CD4-positive, alpha-beta T cell (primary cell): ENCODE data around the gene TIMM23. TPM values are rescaled to one million over a fixed set of nuclear protein-coding genes. Genes with fewer than 3 reads are reported as not detected.
A peak's percentile ranks its signal among the peaks of the same experiment; 100 is the strongest.
"Not testable (repeated sequence)": the region's sequence is repeated elsewhere in the genome, so short reads cannot be mapped to it uniquely, and the experiment has no call there.

Experiments used
- ATAC-seq: fragments of 200-7000 bp; cut with Tn5 transposase; one replicate; pipeline ENCODE4 v1.10.0; 2022; ENCODE audit warnings: mild to moderate bottlenecking; ENCODE audit not compliant: poor library complexity
- CTCF ChIA-PET: fragments of 350-600 bp; sonication (Branson Sonifier 250); formaldehyde crosslinking; loops from one replicate; lab custom pipeline; 2021; ENCODE audit warnings: antibody characterized with exemption, inconsistent platforms; lab: Charles Lee
- POLR2A ChIA-PET: fragments of 350-600 bp; sonication (Branson Sonifier 250); formaldehyde crosslinking; loops from one replicate; lab custom pipeline; 2021; ENCODE audit warnings: antibody characterized with exemption, inconsistent platforms; lab: Charles Lee
- DNase-seq, 14 experiments: peaks; one replicate each; pipeline ENCODE4 v3.0.0-alpha.2; 2013 to 2020; ENCODE audit warnings: mixed read lengths in 2 of 14
- H3K27ac ChIP-seq, 2 donors: one replicate each; pipeline versions ENCODE4 v1.5.1 to v1.7.0; 2013; ENCODE audit warnings: low read length in 2 of 2, low read depth in 1 of 2, mild to moderate bottlenecking in 1 of 2
- H3K27me3 ChIP-seq, 2 experiments: 1 replicate in 1 of 2; 2 replicates in 1 of 2; pipeline versions ENCODE4 v1.6.1 to v1.7.0; 2013; ENCODE audit warnings: low read length in 2 of 2, control low read depth in 1 of 2, mild to moderate bottlenecking in 1 of 2, moderate library complexity in 1 of 2; ENCODE audit not compliant: insufficient read depth in 2 of 2, control insufficient read depth in 1 of 2
- H3K36me3 ChIP-seq: one replicate; pipeline ENCODE4 v1.6.1; 2013; ENCODE audit warnings: low read length, control low read depth; ENCODE audit not compliant: insufficient read depth
- H3K4me1 ChIP-seq: one replicate; pipeline ENCODE4 v1.6.1; 2013; ENCODE audit warnings: low read length, control low read depth; ENCODE audit not compliant: insufficient read depth
- H3K4me3 ChIP-seq: one replicate; pipeline ENCODE4 v1.5.1; 2013; ENCODE audit warnings: mild to moderate bottlenecking, low read length, moderate library complexity
- H3K9me3 ChIP-seq, 2 experiments: 1 replicate in 1 of 2; 2 replicates in 1 of 2; pipeline versions ENCODE4 v1.6.1 to v1.7.0; 2013; ENCODE audit warnings: low read length in 2 of 2, mild to moderate bottlenecking in 2 of 2, control low read depth in 1 of 2, moderate library complexity in 1 of 2; ENCODE audit not compliant: control insufficient read depth in 1 of 2, insufficient read depth in 1 of 2
- H3K27ac Mint-ChIP-seq: one replicate; pipeline ENCODE4 v1.8.0; 2020; ENCODE audit warnings: mixed read lengths
- H3K27me3 Mint-ChIP-seq: one replicate; pipeline ENCODE4 v1.8.0; 2021; ENCODE audit warnings: mixed read lengths
- H3K36me3 Mint-ChIP-seq: one replicate; pipeline ENCODE4 v1.8.0; 2021; ENCODE audit warnings: low read depth, mixed read lengths
- H3K4me1 Mint-ChIP-seq: one replicate; pipeline ENCODE4 v1.8.0; 2021; ENCODE audit warnings: low read depth, mixed read lengths
- H3K4me3 Mint-ChIP-seq: one replicate; pipeline ENCODE4 v1.8.0; 2020; ENCODE audit warnings: mild to moderate bottlenecking, mixed read lengths
- H3K9me3 Mint-ChIP-seq: one replicate; pipeline ENCODE4 v1.8.0; 2020; ENCODE audit warnings: mixed read lengths
- intact Hi-C, 2 experiments: fragments of 100-400 bp; cut with DNase I in 1 of 2; cut with micrococcal nuclease in 1 of 2; formaldehyde crosslinking; loops; one replicate each; pipeline versions ENCODE4 v1.15.1 to v1.9.0; 2023 to 2025; cut with DNase I, micrococcal nuclease
- total RNA-seq, 174 experiments: library from RNA in 2 of 174; stranded (reverse) in 2 of 174; gene quantifications; one replicate each; pipeline ENCODE4 v1.2.3 and lab custom pipeline; 2021 to 2026

TIMM23 gene
- total RNA-seq, 2 experiments from 2014 or later: 32.2 to 32.9 TPM

- H3K4me3 ChIP-seq, H3K4me1 Mint-ChIP-seq, H3K27me3 Mint-ChIP-seq, H3K27ac Mint-ChIP-seq, H3K27me3 ChIP-seq, H3K9me3 Mint-ChIP-seq, H3K9me3 ChIP-seq, ATAC-seq, H3K4me1 ChIP-seq, DNase-seq, H3K4me3 Mint-ChIP-seq, H3K36me3 ChIP-seq, POLR2A ChIA-PET, H3K27ac ChIP-seq, CTCF ChIA-PET, intact Hi-C loops: not testable (repeated sequence)
- peaks cover 31% of the 10 kb centered on the region for H3K36me3 Mint-ChIP-seq
Measured at GRCh38 chr10:45947363-45947762, 24.9 kb upstream of the TIMM23 start.

- ATAC-seq, H3K4me1 ChIP-seq, POLR2A ChIA-PET, H3K27ac ChIP-seq, H3K27me3 ChIP-seq, H3K9me3 ChIP-seq, DNase-seq, H3K4me3 ChIP-seq, H3K4me3 Mint-ChIP-seq, H3K4me1 Mint-ChIP-seq, H3K27ac Mint-ChIP-seq, H3K9me3 Mint-ChIP-seq, intact Hi-C loops, H3K27me3 Mint-ChIP-seq, CTCF ChIA-PET: not testable (repeated sequence)
- H3K36me3 Mint-ChIP-seq: peaks cover 36% of the 10 kb centered on the region
- H3K36me3 ChIP-seq: peaks cover 11% of the 10 kb centered on the region
Measured at GRCh38 chr10:45948801-45949200, 23.5 kb upstream of the TIMM23 start.

GRCh38 chr10:45954367-45954766 lies 17.9 kb upstream of the TIMM23 start:
- H3K9me3 Mint-ChIP-seq, H3K36me3 ChIP-seq, H3K27ac ChIP-seq, H3K9me3 ChIP-seq, DNase-seq, H3K4me3 ChIP-seq, ATAC-seq, CTCF ChIA-PET, H3K27ac Mint-ChIP-seq, H3K4me1 ChIP-seq, H3K4me1 Mint-ChIP-seq, H3K27me3 Mint-ChIP-seq, H3K27me3 ChIP-seq, POLR2A ChIA-PET, intact Hi-C loops, H3K4me3 Mint-ChIP-seq: not testable (repeated sequence)
- H3K36me3 Mint-ChIP-seq: peaks cover 13% of the 10 kb centered on the region

- DNase-seq, H3K27ac Mint-ChIP-seq, POLR2A ChIA-PET, H3K4me3 ChIP-seq, H3K4me1 ChIP-seq, H3K27ac ChIP-seq, intact Hi-C loops, H3K27me3 Mint-ChIP-seq, ATAC-seq, CTCF ChIA-PET, H3K4me1 Mint-ChIP-seq, H3K27me3 ChIP-seq, H3K9me3 ChIP-seq, H3K9me3 Mint-ChIP-seq, H3K36me3 ChIP-seq, H3K4me3 Mint-ChIP-seq: not testable (repeated sequence)
- peaks cover 14% of the 10 kb centered on the region for H3K36me3 Mint-ChIP-seq
Measured at GRCh38 chr10:45956634-45957033, 15.7 kb upstream of the TIMM23 start.

- H3K9me3 Mint-ChIP-seq, H3K4me1 Mint-ChIP-seq, H3K36me3 ChIP-seq, H3K27me3 ChIP-seq, H3K27ac Mint-ChIP-seq, POLR2A ChIA-PET, intact Hi-C loops, H3K4me3 Mint-ChIP-seq, ATAC-seq, CTCF ChIA-PET, H3K4me1 ChIP-seq, H3K27ac ChIP-seq, H3K4me3 ChIP-seq, DNase-seq, H3K27me3 Mint-ChIP-seq, H3K9me3 ChIP-seq: not testable (repeated sequence)
- peaks cover 20% of the 10 kb centered on the region for H3K36me3 Mint-ChIP-seq
Measured at GRCh38 chr10:45957928-45958327, 14.4 kb upstream of the TIMM23 start.

- H3K27ac ChIP-seq, H3K36me3 ChIP-seq, H3K4me1 ChIP-seq, H3K27ac Mint-ChIP-seq, CTCF ChIA-PET, H3K9me3 ChIP-seq, DNase-seq, ATAC-seq, H3K4me3 ChIP-seq, H3K9me3 Mint-ChIP-seq, H3K27me3 Mint-ChIP-seq, POLR2A ChIA-PET, H3K27me3 ChIP-seq, H3K4me3 Mint-ChIP-seq, intact Hi-C loops: not testable (repeated sequence)
- Mint-ChIP-seq H3K36me3 (peaks cover 16% of the 10 kb centered on the region), H3K4me1 (peaks cover 14% of the 10 kb centered on the region)
Measured at GRCh38 chr10:45962686-45963452, 9.4 kb upstream of the TIMM23 start.

GRCh38 chr10:45971019-45971418 lies 1.3 kb upstream of the TIMM23 start:
- H3K27ac ChIP-seq, H3K9me3 Mint-ChIP-seq, H3K27me3 Mint-ChIP-seq, POLR2A ChIA-PET, H3K9me3 ChIP-seq, H3K27me3 ChIP-seq, H3K36me3 ChIP-seq, ATAC-seq, DNase-seq: not testable (repeated sequence)
- H3K27ac Mint-ChIP-seq: peak overlapping the region; percentile 94
- peaks cover 28% of the 10 kb centered on the region for H3K36me3 Mint-ChIP-seq
- intact Hi-C loops: loop anchor here in 1 of 2 experiments (5.0 kb wide), 1 partner anchor 61 kb away; the partner anchor contains the start of gene NCOA4
- CTCF ChIA-PET: interaction anchor here (2.1 kb wide), 1 partner anchor 57 kb away, joined by 5 read pairs; no protein-coding TSS in a partner anchor
- peaks cover 18% of the 10 kb centered on the region for H3K4me1 ChIP-seq
- H3K4me3 Mint-ChIP-seq: peak overlapping the region; percentile 100
- peaks cover 64% of the 10 kb centered on the region for H3K4me1 Mint-ChIP-seq
- H3K4me3 ChIP-seq: peak overlapping the region; percentile 73
